Placental pericyte (primary cell): Measurements from ENCODE around the gene SLC17A3. TPM values are rescaled to one million over a fixed set of nuclear protein-coding genes. Genes with fewer than 3 reads are reported as not detected.

Experiments
- total RNA-seq: library from RNA; depleted of rRNA; stranded (reverse); fragments of >200 nt; gene quantifications from 2 replicates; pipeline ENCODE4 v1.2.3, GENCODE V29; 2012

SLC17A3 gene
- total RNA-seq: not detected in 2 replicates

GRCh38 chr6:25874118-25874517 lies at the start of gene SLC17A3:
Gene SLC17A3 (minus strand): TSS chr6:25874243. CDS start chr6:25868387, 5,856 bp downstream.

GRCh38 chr6:25831532-25832306 lies 42.3 kb downstream of the SLC17A3 start, which contains the start of gene SLC17A1:
Gene SLC17A1 (minus strand): TSS chr6:25832052. CDS start chr6:25830557, 1,495 bp downstream.

Other genes with a start within 250 kb of the SLC17A3 start
- gene SCGN, start 222.0 kb downstream of the SLC17A3 start, total RNA-seq: not detected in 2 replicates
- gene SLC17A4, start 119.5 kb downstream of the SLC17A3 start, total RNA-seq: not detected in 2 replicates
- not detected in 2 replicates for gene SLC17A1, start 42.2 kb downstream of the SLC17A3 start, total RNA-seq
- not detected in 2 replicates for gene SLC17A2, start 56.4 kb upstream of the SLC17A3 start, total RNA-seq
- 9.2 and 9.4 TPM in 2 replicates for gene TRIM38, start 88.6 kb upstream of the SLC17A3 start, total RNA-seq
- 7.7 and 16.9 TPM in 2 replicates for gene HFE, start 213.2 kb upstream of the SLC17A3 start, total RNA-seq